SW 1271 (cell line): ENCODE measurements around the gene PSMA6.
"Not testable (repeated sequence)": the region's sequence is repeated elsewhere in the genome, so short reads cannot be mapped to it uniquely, and the experiment has no call there.

Source experiments
- DNase-seq, 2 experiments: peaks; one replicate each; lab custom pipeline; 2025; lab: John Stamatoyannopoulos, UW

Gene PSMA6

GRCh38 chr14:35292051-35292769 lies at the start of gene PSMA6:
Gene PSMA6, plus strand, starts transcription at chr14:35292382. Its CDS starts 95 bp downstream, at chr14:35292477.
- peak; percentile 97 for DNase-seq

GRCh38 chr14:35242599-35243311 lies 49.4 kb upstream of the PSMA6 start:
- no peak for DNase-seq

GRCh38 chr14:35243956-35244355 lies 48.2 kb upstream of the PSMA6 start:
- DNase-seq: no peak

GRCh38 chr14:35244542-35244941 lies 47.6 kb upstream of the PSMA6 start:
- no peak for DNase-seq

GRCh38 chr14:35245051-35245450 lies 47.1 kb upstream of the PSMA6 start:
- no peak for DNase-seq

GRCh38 chr14:35247777-35248475 lies 44.3 kb upstream of the PSMA6 start:
- no peak for DNase-seq

- no peak for DNase-seq
Observed at GRCh38 chr14:35248476-35248788, 43.8 kb upstream of the PSMA6 start.

- no peak for DNase-seq
Observed at GRCh38 chr14:35250319-35250718, 41.9 kb upstream of the PSMA6 start.

- no peak for DNase-seq
Observed at GRCh38 chr14:35252451-35252868, 39.7 kb upstream of the PSMA6 start.

GRCh38 chr14:35253056-35253455 lies 39.1 kb upstream of the PSMA6 start:
- DNase-seq: not testable (repeated sequence)

- DNase-seq: not testable (repeated sequence)
Observed at GRCh38 chr14:35254034-35254622, 38.1 kb upstream of the PSMA6 start.

- DNase-seq: no peak
Observed at GRCh38 chr14:35254736-35255135, 37.4 kb upstream of the PSMA6 start.

- no peak for DNase-seq
Observed at GRCh38 chr14:35255711-35256110, 36.5 kb upstream of the PSMA6 start.

- no peak for DNase-seq
Observed at GRCh38 chr14:35257809-35258208, 34.4 kb upstream of the PSMA6 start.

GRCh38 chr14:35258420-35258819 lies 33.8 kb upstream of the PSMA6 start:
- DNase-seq: no peak

GRCh38 chr14:35261774-35262173 lies 30.4 kb upstream of the PSMA6 start:
- DNase-seq: no peak

- DNase-seq: no peak
Observed at GRCh38 chr14:35262436-35262835, 29.7 kb upstream of the PSMA6 start.

GRCh38 chr14:35268946-35269345 lies 23.2 kb upstream of the PSMA6 start:
- no peak for DNase-seq

GRCh38 chr14:35274805-35275204 lies 17.4 kb upstream of the PSMA6 start:
- DNase-seq: no peak

GRCh38 chr14:35277179-35277578 lies 15.0 kb upstream of the PSMA6 start:
- no peak for DNase-seq

GRCh38 chr14:35279369-35279768 lies 12.8 kb upstream of the PSMA6 start:
- no peak for DNase-seq

GRCh38 chr14:35281341-35281740 lies 10.8 kb upstream of the PSMA6 start:
- DNase-seq: no peak

- DNase-seq: no peak
Observed at GRCh38 chr14:35284506-35284905, 7.7 kb upstream of the PSMA6 start.
